GM23248 (cell line): ENCODE data around the gene PLK5.
"Not testable (repeated sequence)": the region's sequence is repeated elsewhere in the genome, so short reads cannot be mapped to it uniquely, and the experiment has no call there.

Experiments
- EZH2 ChIP-seq: fragments of 200-600 bp; sonication (generic); IDR thresholded peaks from 2 replicates; pipeline ENCODE4 v1.6.1; 2018; ENCODE audit warnings: antibody characterized with exemption, mild to moderate bottlenecking; ENCODE audit not compliant: insufficient read depth, poor library complexity, severe bottlenecking
- EZH2phosphoT487 ChIP-seq: fragments of 200-600 bp; sonication (generic); IDR thresholded peaks from 2 replicates; pipeline ENCODE4 v1.6.1; 2018; ENCODE audit warnings: antibody characterized with exemption, moderate library complexity, mild to moderate bottlenecking, low read depth; ENCODE audit not compliant: insufficient read depth

GRCh38 chr19:1539749-1540148, 15.9 kb downstream of the PLK5 start:
- TF ChIP-seq EZH2, EZH2phosphoT487: not testable (repeated sequence)
